Activated naive CD8-positive, alpha-beta T cell treated with anti-CD3 and anti-CD28 coated beads, Interleukin-2, amount 50 U/mL, for 16 hours (primary cell): Measurements from ENCODE around the gene REPIN1.

ENCODE experiments used
- DNase-seq: peaks from one replicate; pipeline ENCODE4 v3.0.0-alpha.2; 2020; ENCODE audit warnings: low read depth, low spot score

REPIN1 gene

GRCh38 chr7:150360363-150361058 lies 8.1 kb upstream of the REPIN1 start:
- no peak for DNase-seq

GRCh38 chr7:150361402-150361801 lies 7.2 kb upstream of the REPIN1 start:
- DNase-seq, result no peak

- DNase-seq, result no peak
Measured at GRCh38 chr7:150361807-150362621, 6.6 kb upstream of the REPIN1 start.

GRCh38 chr7:150363370-150363769 lies 5.3 kb upstream of the REPIN1 start:
- no peak for DNase-seq

GRCh38 chr7:150363872-150364271 lies 4.8 kb upstream of the REPIN1 start:
- no peak for DNase-seq

GRCh38 chr7:150365194-150365593 lies 3.4 kb upstream of the REPIN1 start:
- DNase-seq, result no peak

- DNase-seq, result no peak
Measured at GRCh38 chr7:150365673-150366398, 2.8 kb upstream of the REPIN1 start.

GRCh38 chr7:150367677-150368095 lies 936 bp upstream of the REPIN1 start:
- DNase-seq, result no peak

- no peak for DNase-seq
Measured at GRCh38 chr7:150368884-150369747, 494 bp downstream of the REPIN1 start.

- no peak for DNase-seq
Measured at GRCh38 chr7:150369748-150370501, 1.3 kb downstream of the REPIN1 start.

- no peak for DNase-seq
Measured at GRCh38 chr7:150370612-150371071, 2.0 kb downstream of the REPIN1 start.

GRCh38 chr7:150371131-150371995 lies 2.7 kb downstream of the REPIN1 start:
- no peak for DNase-seq

- DNase-seq, result no peak
Measured at GRCh38 chr7:150371996-150372270, 3.3 kb downstream of the REPIN1 start.

- no peak for DNase-seq
Measured at GRCh38 chr7:150372271-150373048, 3.8 kb downstream of the REPIN1 start.

GRCh38 chr7:150373049-150373801 lies 4.6 kb downstream of the REPIN1 start:
- no peak for DNase-seq

GRCh38 chr7:150374026-150374425 lies 5.4 kb downstream of the REPIN1 start:
- no peak for DNase-seq

- no peak for DNase-seq
Measured at GRCh38 chr7:150374472-150374871, 5.8 kb downstream of the REPIN1 start.
